HPDE6-E6E7 (cell line): ENCODE measurements around the gene ZBTB7C.

Source experiments
- DNase-seq: peaks from one replicate; pipeline ENCODE4 v3.0.0; 2011; ENCODE audit warnings: missing footprints; ENCODE audit errors: extremely low spot score

ZBTB7C gene

DNA sequence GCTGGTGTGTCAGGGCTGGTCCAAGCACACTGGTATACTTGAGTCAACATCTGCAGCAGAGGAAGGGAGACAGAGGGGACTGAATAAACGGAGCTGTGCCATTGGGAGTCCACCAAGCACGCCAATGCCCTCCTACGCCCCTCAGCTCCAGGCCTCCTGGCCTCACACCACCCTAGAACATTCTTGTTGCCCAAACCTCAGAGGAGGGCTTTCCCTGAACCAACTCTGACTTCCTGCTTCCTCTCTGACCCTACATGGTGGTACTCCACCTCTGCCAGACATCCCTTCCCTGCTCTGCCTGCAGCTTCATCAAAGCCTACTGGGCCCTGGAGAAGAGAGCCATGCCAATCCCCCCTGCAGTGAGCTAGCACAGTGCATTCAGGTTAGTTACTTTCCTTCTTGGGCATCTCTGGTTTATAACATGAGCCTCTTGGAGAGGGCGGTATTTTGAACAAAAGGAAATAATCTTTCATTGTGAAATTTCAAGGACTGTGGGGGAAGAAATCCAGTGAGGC, 54.4 kb downstream of the ZBTB7C start:
- DNase-seq = no peak

DNA sequence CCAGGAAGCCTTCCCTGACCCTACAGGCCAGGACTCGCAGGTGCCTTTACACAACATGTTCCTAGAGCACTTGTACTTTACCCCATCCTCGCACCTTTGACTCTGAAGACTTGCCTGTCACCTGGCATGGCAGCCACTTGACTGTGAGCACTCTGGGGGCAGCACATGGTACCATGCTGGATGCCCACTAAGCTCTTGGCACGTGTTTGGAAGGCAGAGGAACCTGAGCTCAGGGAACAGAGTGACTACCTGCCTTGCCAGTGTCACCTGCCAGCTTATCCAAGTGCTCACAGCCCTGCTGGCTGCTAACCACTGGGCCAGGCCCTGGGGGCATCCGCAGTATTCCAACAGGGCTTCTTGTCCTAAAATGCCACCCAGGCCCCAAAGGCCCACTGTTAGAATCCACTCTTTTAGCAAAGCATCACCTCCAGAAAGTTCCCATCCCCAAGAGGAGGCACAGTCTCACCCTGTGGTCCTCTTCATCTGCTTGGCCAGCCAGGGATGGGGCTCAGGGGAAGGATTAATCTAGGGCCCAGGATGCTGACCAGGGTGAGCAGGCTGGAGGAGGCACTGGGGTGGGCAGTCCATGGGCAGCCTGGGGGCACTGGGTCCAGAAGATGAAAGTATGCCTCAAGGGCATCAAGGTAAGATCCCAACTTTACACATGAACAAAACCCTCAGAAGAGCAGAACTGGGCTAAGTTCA, 57.0 kb downstream of the ZBTB7C start:
- DNase-seq = no peak

DNA sequence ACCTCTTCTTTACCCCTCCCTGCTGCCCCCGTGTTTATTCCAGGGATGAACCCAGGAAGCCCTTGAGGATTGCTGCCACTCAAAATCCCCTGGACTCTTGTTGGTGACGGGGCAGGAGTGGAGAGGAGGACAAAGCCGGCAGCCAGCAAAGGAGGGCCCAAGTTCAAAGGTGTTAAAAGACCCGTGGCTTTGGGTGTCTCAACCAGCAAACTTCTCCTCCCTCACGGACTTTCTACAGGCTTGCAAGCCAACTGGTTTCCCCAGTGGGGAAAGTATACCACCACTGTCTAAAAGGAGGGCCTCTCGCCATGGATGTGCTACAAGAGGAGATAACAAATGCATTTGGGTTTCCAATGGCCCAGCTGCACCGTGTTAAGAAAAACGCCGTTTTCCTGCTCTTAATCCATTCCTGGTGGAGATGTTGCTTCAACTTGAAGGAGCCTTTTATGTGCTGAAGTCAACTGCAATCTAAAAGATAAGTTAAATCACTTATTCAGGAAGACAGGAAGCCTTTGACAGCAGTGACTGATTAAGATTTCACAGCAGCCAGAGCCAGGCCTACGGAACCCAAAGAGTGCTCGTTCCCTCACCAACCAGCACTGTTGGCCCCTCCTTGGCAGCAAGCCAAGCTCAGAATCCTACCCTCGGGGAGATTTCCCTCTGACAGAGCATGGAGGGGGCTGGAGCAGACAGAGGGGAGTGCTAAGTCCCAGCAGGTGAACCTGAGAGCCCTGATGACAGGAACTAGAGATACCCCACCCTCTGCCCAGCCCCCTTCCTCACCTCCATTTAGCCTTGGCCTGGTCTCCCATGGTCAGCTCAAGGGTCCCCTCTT, 57.8 kb downstream of the ZBTB7C start:
- no peak for DNase-seq

DNA sequence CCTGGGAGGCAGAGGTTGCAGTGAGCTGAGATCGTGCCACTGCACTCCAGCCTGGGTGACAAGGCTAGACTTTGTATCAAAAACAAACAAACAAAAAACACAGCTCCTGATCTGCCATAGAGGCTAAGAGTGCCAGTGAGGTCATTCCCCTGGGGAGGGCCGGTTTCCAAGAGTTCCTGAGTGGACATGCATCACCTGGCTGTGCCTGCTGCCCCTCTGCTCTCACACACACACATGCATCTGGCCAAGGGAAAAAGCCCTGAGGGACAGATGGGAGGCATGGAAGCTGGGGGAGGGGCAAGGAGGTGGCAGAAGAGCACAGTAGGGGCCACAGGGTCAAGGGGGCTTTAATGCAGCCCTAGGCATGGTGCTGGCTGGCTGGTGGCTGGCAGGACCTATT, 60.4 kb downstream of the ZBTB7C start:
- DNase-seq = no peak

DNA sequence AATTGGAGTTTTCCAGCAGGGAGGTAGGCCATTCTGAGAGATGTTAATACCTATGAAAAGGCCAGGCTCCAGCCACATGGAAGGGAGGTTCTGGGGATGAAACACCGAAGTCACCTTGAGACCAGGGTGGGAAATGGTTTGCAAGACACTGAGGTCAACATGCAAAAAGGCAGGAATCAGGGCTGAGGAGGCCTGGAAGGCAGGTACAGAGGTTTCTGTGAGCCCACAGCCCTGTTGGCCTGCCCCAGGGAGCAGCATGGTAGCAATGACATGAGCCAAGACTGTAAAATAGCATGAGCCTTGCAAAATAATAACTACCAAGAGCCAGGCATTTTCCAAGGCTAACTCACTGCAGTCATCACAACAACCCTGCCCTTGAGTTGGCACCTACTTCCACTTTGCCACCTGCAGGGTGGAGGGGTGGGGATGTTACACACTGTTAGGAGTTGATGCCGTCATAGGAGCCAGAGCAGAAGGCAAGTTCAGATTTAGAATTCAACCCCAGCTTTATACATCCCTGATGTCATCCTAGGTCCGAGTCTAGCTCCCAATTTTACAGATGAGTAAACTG, 61.3 kb downstream of the ZBTB7C start:
- no peak for DNase-seq

DNA sequence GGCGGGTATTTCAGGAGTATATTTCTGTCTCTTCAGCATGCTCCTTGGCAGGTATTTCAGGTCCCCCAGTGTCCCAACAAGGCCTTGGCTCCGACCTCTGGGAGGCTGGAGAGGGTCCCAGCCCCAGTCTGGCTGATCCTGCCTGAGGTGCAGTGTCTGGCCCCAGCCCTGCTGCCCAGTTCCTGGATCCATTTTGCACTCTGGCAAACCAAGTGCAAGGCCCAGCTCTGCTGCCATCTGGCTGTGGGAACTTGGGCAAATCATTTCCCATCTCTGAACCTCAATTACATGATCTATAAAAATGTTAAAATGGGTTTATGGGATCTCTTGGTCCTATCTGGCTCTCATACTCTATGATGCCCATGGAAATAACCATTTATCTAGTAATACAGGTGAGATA, 63.6 kb downstream of the ZBTB7C start:
- peak; percentile 37 for DNase-seq

DNA sequence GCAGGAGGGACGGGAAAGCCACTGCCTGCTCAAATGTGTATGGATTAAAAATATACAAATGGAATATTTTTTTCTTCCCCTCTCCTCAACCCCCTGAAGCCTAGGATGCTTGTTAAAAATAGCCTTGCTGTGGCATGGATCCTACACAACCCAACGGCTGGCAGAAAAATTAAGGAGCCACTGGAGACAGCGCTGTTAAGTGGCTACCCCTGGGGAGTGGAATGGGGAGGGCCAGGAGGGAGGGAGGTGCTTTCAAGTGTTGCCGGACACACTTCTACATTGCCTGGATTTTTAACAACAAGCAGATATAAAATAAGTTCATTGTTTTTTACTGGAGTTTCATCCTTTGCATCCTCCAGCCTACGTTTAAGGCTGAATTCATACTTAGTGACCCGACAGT, 66.6 kb downstream of the ZBTB7C start:
- DNase-seq = no peak

DNA sequence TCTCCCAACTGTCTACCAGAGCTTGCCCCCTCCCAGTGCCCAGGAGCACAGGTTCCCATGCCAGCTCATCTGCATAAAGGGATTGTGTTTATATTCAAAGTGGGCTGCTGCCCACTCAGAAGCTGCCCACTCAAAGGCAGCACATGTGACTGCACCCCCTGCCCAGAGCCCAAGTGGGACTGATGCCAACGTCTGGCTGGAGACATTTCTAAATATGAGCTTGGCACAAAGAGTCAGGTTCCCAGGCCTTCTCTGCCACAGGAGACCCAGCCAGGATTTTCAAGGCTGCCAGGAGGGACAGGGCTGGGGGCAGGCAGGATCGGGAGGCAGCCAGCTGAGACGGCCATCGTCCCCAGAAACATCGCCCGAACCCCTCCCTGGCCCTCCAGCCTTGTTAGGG, 67.1 kb downstream of the ZBTB7C start:
- no peak for DNase-seq

DNA sequence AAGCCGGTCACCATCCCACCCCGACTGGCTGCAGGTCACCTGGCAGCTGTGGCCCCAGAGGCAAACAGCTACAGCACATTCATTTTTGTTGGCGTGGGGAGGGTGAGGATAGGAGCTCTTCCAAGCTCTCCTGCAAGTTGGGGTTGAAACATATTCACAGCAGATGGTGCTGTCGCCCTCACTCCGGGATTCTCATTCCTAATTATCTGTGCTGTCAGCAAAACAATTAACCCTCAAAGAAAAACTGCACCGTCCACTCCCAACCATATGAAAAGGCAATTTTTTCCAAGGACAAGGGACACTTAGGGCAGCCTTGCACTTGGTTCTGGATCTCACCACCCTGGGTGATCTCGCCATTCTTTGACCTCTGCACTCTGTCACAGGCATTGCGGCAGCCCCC, 68.6 kb downstream of the ZBTB7C start:
- DNase-seq = no peak

DNA sequence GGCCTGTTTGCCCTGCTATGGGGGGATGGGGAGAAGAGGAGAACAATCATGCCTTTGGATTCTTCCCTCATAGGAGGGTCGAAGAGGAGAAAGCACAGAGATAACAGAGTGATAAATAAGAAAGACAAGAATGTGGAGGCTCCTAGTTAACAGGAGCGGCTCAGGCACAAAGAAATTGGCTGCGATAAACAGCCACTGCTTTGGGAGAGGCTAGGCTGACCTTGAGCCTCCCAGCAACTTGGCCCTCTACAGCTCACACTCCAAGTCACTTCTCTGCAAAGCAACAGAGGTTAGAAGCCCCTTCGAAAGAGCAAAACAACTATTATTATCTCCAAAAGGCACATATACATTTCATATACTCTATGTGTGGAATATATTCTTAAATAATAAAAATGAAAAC, 69.5 kb downstream of the ZBTB7C start:
- DNase-seq = no peak

DNA sequence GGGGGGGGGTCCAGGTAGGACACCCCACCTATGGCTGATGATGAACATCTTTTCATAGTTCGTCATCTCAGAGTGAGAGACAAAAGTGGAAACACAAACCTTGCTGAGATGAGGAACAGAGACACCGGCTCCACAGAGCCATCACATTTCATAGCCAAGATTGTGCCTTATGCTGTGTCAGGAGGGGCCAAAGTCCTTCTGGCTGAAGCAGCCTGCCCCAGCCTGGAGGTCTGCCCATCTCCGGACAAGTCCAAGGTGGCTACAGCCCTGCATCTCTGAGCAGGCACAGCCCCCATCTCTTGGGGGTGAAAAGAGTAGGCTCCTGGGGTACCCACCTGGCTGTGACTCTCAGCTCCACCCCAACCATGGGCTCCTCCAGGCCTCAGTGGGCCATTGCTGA, 70.3 kb downstream of the ZBTB7C start:
- DNase-seq = no peak

DNA sequence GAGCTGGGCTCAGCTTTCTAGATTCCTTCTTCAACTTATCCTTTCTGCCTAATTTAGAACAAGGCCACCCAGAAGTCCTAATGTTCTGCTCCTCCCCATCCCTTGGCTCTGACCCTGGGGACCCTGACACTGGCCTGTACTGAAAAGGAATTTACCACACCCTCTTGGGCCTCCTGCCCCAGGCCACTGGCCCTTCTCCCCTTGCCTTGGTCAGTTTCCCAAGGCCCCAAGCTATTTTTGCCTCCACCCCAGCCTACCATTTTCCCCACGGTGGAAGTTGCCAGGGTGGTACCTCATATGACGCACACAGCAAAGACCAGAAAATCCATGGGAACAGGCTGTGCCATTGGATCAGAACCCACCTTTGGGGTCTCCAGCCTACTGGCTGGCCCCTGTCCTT, 72.1 kb downstream of the ZBTB7C start:
- no peak for DNase-seq

DNA sequence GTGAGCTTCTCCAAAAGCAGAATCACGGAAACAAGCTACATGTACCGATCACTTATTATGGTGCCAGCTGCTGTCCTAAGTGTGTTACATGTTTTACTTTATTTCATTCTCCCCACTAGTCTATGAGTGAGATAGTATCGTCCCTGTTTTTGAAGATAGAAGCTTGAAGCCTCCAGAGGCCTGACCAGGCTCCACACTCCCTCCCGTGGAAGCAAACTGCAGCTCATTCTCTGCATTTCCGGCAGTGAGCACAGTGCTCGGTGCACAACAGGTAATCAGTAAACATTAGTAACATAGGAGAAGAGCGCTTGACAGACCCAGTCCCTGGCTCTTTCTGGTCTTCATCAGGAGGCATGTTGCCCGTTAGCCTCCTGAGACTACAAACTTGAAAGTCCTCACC, 72.9 kb downstream of the ZBTB7C start:
- DNase-seq = no peak

DNA sequence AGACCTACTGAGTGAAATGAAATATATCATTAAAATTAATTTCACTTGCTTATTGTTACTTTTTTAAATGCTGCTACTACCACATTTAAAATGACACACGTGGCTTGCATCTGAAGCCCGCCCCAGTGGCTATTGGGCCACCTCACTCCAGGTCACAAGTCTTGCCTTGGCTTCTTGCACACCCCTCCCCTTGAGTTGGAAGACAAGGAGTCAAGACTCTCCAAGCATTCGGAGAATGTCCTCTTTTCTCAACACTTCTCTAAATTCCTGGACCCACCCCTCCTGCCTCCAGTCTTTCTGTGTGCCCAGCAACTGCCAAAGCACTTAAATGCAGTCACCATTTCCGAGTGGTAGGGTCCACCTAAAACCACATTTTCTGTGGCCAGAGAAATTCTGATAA, 73.4 kb downstream of the ZBTB7C start:
- DNase-seq = no peak

DNA sequence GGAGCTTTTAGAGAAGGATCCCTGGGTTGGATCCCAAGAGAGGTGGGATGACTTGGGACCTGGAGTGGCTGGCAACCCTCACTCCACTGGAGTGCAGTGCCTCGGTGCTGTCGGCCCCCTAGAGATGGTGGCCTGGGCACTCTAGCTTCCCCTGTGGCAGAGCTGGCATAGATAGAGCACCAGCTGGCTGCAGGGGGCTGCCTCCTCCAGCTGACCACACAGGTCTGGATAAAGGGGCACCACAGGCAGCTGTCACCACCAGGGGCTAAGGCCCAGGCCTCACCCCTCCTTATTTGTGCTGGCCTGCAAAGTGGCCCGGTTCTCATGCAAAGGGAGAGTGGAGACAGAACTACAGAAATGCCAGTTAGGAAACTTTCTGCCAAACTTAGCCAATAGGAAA, 74.3 kb downstream of the ZBTB7C start:
- no peak for DNase-seq

DNA sequence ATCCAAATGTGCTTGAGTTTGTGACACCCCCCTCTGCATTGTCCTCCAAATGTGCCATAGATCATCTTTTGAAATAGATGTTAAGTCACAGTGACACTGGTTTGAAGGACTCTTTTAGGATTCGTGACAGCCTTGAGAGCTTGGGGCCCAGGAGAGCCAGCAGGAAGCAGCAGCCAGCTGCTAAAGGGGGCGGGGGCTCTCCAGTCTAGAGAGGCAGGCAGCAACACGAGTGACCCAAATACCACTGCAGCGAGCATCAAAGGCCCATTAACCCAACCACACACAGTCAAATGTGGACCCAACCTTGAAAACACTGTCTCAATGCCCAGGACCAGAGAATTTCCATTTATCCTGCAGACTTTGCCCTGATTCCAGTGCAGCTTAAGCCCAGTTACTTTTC, 75.6 kb downstream of the ZBTB7C start:
- DNase-seq = no peak

DNA sequence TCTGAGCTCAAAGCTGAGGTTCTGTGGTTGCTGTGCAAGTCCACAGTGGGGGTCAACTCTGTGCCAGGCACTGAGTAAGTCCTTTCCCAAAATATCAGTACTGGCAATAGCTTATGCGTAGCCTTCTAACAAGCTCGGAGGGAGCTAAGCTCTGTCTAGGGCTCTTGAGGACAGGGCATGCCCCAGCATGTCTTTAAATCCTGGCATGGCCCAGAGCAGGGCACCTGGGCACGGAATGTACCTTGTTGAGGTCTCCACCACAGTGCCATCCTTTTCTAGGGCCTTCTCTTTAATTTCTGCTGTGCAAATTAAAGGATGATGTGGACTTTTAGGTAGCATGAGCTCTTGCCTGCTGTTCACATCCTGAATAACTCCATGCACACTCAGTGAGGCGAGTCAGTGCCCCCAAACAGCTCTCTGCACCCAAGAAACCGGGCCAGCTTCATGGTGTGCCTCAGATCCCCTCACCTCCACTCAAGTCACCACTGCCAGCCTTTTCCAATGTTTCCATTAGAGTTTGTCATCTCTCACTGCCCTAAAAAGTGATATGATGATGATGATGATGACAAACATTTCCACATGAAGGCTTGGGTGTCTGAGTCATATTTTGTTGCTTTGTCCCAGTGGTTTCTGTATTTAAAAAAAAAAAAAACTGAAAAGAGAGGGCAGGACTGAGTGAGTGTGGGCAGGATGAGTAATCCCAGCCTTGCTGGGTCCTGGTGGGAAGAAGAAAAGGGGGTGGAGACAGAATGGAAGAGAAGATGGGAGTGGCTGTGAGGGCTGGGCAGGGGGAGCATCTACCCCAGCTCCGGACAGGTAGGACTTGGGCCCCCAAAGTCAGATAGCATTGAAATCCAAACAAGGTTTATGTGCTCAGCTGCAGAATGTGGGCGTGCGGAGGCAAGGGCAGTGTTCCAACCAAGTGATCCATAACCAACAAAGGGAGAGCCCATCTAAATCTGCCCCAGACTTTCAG, 78.9 kb downstream of the ZBTB7C start:
- peak; percentile 95 for DNase-seq

DNA sequence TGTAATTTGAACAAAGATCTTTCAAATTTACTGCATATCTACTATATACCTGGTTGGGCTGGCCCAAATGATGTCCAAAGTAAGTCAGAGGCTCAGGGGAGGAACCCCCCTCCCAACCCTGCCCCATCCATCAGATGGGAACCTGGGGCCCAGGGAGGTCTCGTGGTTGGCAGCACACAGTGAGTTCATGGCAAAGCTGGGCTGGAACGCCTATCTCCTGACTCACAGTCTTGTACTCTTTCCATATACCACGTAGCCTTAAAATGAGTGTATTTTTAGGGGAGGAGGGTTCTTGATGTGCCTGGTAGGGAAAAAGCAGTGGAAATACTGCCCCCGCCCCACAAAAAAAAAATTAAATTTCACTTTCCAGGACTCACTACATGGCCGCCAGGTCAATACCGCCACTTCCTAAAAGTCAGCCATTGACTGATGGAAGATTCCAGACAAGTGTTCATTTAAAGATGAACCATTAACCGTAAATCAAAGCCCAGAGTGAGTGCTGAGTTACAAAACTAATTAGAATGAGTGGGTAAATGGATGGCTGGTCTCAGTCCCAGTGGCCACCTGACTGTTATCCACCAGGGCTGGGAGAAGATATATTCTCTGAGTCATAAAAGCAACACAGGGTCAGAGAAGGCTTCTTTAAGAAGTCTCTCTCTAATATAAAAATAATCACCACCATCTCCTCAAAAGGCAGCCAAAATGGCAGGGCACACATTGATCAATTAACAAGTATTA, 80.5 kb downstream of the ZBTB7C start:
- DNase-seq = no peak

DNA sequence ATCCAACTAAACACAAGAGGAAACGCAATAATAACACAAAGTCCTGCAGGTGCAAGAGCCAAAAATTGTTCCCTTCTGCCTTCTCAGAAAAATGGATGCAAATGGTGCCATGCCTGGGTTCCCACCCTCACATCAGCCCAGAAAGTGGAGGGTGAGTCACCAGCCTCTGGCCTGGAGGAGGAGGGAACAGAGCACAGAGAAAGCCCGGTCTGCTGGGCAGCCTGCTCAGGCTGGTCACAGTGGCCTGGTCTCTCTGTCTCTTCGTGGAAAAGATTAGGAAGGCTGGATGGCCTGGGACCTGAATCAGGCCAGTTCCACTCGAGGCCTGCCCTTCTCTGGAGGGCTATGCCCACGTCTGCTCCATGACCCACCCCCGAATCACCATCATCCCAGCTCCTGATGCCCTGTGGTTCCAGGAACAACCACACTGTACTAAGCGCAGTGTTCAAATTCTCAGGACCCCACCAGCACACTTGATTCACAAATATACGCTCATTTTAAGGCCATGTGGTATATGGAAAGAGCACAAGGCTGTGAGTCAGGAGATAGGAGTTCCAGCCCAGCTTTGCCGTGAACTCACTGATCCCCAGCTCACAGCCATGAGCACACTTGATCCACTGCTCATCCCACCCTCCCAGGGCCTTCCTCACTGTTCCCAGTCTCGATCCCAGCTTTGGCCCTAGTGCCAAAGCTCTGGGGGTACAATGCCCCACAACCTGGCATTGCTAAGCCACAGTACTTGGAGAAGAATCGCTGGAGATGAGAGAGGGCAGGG, 82.1 kb downstream of the ZBTB7C start:
- no peak for DNase-seq

DNA sequence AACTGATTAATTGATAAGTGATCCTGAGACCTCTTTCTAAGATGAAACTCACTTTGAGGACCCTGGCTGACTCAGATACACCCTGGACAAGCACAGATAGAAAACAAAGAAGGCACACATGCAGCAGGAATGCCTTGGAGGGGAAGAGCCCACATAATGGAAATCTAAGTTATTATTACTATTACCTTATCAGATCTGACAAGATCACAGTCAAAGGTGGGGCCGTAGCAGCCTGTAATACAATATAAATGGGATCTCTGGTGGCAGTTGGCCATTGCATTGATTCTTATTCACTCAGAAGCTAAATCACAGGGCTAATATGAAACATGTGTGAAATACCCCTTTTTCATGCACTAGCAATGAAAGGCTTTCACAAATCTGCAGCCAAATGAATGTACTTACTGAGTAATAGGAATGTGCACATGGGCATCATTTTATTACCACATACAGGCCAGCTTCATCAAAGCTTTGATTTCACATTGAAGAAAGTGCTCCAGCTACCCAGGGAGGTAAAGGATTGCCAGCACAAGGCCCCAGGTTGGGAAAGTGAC, 84.0 kb downstream of the ZBTB7C start:
- no peak for DNase-seq
